Activated CD4-positive, alpha-beta T cell treated with anti-CD3 and anti-CD28 coated beads, Interleukin-10, Interleukin-2, amounts not matched to agents 100 ng/mL and 50 ng/mL, durations not matched to agents 16 hours and 8 hours (primary cell): Measurements from ENCODE around the gene APBB2.
A peak's percentile ranks its signal among the peaks of the same experiment; 100 is the strongest.

Experiments
- DNase-seq: peaks from one replicate; pipeline ENCODE4 v3.0.0-alpha.2; 2020

Gene APBB2

DNA sequence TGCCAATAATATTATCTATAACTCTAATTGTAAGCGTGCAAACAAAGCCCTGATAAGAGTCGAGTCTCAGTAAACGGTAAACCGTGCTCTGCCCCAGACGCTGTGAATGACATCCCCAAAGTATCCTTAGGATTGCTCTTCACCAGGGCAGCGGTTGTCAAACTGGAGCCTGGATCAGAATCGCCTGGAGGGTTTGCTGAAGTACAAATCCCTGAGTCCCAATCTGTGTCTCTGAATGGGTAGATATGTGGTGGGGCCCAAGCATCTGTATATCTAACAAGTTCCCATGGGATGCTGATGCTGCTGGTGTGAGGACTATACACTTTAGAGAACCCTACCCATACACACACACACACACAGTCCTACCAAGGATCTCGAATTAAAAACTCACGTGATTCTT, 813 bp upstream of the APBB2 start:
- no peak for DNase-seq

DNA sequence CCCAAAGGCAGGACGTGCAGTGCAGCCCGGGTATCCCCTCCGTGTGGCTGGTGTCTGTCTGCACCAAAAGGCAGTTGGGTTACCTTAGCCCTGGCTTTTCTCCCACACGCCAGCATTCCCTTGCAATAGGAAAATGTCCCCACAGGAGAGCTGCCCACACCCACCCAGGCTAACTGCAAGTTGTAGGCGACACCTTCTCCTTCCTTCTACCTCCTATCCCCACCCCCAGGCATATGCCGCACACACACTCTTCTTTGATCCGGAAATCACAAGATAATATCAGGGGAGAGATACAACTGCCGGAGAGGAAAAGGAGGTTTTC, 444 bp upstream of the APBB2 start:
- no peak for DNase-seq

DNA sequence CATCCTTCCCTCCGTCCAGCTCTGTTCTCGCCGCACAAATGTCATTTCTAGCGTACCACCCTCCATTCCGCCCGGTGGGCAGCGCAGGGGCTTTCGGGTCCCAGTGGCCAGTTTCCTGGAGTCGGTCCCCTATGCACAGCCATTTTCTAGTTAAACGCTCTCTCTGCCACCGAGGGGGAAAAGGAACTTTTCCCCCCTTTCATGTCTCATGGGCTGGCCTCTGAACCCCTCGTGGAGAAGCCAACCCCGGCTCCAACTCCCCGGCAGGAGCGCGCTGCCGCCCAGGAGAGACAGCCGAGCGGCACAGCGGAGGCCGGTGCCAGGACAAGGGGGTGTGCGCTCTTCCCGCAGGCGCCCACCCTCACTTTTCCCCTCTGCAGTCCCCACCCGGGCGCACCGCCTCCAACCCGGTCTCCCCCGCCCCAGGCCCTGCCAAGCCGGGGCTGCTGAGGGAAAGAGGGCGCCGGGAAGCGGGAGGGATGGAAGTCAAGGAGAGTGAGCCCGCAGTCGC, 662 bp downstream of the APBB2 start:
- DNase-seq = no peak

DNA sequence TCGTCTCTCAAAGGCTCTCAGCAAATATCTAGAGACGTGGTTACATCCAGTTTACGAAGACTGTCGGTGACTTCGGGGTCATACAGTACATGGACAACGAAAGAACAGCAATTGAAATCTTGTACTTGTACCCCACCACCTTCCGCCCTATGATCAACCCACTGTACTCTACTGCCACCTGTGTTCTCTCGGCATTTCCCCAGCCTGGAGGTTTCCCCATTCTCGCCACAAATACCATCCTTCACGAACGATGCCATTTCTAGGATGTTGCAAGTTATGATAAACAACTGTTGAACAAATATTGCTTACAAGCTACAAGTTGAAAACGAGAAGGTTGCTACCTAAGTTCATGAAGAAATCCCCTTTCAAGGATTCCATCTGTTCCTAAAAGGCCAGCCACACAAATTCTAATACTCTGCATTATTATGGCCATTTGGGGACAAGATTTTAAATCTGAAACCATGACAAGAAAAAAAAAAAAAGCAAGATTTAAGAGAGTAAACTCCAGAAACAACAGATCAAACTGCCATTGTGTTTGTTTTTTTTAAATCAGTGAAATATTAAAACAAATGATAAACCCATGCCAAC, 1.6 kb downstream of the APBB2 start:
- DNase-seq = peak; percentile 37

DNA sequence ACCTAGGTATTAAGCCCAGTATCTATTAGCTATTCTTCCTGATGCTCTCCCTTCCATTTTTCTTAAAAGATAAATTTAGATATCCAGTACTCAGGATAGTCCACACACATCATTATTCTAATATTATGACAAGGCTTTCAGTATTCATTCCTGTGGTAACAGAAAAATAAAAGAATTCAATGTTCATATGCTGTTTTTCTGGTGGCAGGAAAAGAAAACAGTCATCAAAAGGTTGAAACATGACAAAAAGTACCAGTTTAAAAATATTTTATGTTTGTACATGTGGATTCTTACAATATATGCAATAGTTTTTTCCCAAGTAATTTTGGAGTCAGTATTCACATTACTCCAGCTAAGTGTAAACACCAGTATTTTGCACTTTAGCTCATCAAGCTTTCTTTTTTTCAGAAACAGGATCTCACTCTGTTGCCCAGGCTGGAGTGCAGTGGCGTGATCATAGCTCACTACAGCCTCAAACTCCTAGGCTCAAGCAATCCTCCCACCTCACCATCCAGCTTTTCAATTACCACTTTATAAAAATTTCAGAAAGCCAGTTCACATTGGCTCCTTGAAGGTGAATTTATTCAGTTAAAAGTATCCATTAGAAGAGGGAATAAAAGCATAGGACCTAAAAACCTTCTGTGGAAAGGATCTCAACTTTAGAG, 2.3 kb downstream of the APBB2 start:
- DNase-seq = no peak

DNA sequence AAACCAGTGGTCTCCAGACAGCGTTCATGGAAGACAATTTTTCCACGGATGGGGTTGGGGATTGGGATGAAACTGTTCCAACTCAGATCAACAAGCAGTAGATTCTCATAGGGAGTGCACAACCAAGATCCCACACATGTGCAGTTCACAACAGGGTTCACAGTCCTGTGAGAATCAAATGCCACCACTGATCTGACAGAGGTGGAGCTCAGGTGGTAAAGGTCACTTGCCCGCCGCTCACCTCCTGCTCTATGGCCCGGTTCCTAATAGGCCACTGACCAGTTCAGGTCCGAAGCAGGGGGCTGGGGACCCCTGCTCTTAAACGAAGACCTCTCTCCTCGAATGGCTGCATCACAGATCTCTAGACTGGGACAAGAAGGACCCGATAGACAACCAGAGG, 4.4 kb downstream of the APBB2 start:
- no peak for DNase-seq

DNA sequence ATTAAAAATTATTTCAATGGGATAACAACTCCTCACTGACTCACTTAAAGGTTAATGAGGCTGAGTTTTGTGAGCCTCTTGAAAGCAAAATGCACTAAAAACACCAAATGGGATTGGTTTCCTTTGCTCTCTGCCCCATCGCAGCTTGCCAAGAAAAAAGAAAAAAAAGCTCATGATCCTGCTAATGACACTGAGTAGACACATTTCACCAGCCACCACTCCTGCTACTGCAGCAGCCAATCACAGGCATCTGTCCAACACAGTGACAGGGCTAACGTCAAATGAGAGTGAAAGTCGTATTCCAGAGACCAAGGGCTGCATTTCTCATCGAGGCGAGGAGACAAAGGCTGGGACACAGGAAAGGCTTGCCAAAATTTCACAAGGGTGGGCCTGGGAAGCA, 5.2 kb downstream of the APBB2 start:
- DNase-seq = no peak

DNA sequence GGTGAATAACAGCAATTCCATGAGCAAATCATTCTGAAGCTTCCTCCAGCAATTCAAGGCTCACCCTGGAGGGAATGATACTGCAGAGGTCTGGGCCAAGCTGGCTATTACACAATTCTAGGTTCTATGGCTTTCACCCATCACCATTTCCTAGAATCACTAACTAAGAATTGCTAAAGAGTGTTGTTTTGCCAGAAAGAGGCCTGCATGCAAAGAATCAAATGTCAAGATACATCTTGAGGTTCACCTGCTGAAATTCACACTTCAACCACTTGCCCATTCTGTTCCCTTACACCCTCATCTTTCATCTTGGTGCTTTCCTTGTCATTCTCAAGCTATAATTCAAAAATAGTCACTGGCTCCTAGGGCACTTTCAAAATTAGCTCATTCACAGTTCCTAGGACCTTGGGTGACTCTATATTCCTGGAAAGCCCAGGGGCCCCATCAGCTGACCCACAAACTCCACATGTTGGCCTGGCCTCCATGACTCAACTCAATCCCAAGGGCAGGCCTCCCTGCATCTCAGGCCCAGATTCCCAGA, 7.0 kb downstream of the APBB2 start:
- peak; percentile 59 for DNase-seq

DNA sequence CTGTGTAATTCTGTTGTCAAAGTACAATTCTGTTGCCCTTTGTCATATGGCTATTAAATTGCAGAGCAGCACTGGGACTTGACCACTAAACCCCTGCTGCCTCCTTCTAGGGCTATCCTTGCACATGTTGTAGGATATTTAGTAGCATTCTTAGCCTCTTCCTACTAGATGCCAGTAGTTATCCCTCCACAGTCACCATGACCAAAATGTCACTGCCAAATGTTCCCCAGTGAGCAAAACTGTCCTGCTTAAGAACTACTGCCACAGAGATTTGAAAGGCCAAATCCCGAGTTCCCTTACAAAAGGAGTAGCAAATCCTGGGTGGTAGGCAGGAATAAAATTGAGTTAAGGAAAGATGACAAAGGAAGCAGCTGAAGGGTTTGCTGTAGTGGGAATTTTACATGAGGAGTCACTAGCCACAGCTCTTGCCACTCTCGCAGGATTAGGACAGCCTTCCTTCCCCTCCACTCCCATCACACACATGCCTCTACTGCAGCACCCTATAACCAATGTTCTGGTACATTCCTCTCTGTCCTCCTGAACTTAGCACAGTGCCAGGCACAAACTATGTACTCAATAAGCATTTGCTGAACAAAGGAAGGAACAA, 8.4 kb downstream of the APBB2 start:
- no peak for DNase-seq

DNA sequence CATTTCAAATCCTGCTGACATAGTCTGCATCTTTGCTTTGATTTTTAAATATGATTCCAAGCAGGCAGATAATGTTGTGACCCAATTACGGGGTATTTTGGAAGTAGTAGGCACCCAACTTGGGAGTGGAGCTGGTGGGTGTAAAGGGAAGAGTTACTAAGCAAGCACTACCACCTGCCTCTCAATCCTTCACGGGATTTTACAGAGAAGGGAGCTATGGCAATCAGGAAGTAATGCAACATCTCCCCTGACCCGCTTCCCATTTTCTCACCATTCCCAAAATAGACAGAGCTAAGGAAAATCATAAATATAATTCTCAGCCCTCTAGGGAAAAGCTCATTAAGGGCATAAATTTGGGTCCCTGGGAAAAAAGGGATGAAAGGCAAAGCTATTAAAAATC, 9.2 kb downstream of the APBB2 start:
- DNase-seq = no peak

DNA sequence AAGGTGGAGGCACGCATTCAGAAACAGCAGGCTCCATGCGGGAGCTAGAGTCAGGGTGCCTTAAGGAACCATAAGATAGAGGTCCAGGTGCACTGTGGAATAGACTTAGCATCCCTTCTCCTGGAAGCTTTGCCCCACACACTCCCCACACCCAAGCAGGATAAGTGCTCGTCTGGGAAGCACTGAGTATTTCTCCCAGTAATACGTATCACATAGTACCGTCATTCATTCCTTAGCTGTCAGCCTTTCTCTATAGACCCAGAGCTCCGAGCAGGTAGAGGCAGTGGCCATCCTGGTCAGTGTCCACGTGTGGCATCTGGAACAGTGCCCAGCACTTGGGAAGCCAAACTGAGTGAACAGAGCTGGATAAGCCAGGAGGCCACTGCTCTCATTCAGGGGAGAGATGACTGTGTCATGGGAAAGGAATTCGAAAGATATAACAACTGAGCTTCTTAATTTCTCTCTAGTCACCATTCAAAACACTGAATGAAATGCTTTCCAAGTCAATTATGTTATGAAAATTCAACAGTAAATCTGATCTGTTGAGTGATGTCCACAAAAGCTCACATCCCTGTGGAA, 9.9 kb downstream of the APBB2 start:
- DNase-seq = no peak

DNA sequence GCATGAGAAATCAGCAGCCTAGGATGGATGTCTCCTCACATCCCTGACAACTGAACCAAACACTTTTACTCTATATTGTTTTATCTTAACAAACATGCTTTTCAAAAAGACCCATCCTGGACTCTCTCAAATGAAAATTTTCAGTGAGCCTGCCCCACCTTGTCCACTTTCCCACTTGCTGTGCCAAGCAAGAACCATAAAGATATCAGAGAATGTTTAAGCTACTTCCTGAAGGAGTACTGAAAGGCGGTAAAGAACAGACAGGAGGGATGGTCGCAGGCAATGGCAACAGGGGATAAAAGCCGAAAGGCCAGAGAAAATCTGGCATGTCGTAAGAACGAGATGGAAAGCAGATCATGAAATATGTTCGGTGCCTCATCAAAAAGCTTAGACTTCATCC, 10.5 kb downstream of the APBB2 start:
- DNase-seq = no peak

DNA sequence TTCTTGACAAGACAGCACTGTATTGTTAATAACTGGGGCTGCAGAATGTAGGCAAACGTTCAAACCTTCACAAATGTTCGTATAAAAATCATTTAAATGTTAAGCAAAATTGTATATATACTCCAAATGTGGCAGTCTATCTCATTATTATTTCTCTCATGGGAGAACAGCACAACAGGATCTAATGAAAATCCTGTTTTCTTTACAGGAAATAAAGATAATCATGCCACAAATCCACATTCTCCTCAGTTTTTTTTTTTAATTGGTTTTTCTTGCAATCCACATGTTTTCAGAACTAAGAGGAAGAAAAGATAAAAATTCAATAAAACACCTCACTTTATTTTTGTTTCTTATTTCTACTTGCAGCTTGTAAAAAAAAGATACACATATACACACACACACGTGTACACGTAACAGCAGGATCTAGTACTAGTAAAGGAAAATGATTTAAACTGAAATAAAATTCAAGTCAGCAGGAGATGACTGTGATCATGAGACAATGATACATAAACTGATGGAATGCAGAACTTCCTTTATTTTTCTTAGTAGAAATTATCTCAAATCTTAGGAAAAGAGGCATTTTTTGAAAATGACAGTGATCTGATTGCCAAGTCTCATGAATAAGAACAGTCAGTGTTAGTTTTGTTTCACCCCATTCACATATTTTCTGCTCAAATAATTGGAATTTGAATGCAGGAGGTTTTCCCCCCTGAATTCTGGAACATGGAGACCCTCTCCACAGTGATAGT, 11.3 kb downstream of the APBB2 start:
- no peak for DNase-seq

DNA sequence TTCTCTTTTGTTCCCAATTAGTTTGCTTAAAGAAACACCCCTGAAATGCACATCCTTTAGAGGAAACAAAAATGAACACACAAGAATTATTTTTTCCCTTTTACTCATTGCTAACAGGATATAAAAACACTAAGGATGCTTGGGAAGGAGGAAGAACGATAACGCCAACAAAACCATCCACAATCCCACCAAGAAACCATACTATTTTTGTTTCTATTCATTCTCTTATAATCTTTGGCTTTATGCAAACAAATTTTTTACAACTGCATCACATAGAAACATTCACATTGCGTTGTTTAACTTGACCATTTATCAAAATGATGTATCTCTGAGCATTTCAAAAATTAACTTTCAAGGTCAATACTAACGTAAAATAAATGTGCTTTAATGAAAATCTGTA, 12.0 kb downstream of the APBB2 start:
- no peak for DNase-seq

DNA sequence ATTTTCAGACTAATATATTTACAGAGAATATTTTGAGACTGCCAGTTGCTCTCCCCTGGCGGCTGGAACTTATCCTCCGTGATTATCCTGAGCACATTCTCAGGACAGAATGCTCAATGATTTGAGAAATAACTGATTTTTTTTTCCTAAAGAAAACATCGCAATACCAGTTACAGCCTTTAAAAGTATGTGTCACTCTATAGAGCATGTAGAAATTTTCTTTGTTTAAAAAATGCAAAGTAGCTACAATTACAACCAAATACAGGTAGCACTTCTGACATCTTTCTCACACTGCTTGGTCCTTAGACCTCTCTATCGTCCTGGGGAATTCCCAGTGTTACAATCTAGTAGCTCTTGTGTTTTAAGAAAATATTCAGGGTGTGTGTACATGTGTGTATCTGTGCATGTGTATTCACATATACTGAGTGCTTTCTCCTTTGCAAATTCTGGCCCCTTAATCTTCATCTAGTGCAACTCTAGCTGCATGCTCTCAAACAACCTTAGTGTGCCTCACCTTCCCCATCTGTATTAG, 13.8 kb downstream of the APBB2 start:
- no peak for DNase-seq

DNA sequence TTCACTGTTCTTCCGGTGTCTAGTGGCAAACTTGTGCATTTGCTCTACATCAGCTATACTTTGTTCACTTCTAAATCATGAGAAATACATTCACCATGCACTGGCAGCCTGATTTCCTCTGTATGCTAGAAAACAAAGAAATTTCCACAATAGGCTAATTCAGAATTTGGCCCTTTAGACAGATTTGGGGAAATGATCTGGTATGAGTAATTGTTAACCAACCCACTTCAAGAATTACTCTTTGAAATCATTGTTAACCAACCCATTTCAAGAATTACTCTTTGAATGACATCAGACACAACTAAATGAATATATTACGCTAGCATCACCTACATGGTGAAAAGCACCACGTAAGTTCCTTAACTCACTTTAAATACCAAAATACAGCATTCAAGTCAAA, 14.6 kb downstream of the APBB2 start:
- peak; percentile 18 for DNase-seq

DNA sequence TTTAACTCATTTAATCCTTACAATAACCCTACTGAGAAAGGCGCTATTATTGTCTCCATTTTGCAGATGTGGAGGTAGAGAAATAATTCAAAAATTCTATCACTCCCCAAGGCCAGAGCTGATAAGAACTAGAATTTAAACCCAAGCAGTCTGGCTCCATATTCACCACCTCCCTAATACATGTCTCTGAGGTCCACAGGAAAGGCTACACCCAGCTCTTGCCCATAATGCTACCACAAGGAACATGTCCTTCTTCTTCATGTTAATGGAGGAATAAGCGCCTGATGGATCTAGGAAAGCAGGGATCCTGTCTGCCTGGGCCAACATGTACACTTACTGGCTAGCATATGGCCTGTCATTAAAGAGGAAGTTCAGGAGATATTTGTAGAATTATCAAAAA, 16.3 kb downstream of the APBB2 start:
- no peak for DNase-seq

DNA sequence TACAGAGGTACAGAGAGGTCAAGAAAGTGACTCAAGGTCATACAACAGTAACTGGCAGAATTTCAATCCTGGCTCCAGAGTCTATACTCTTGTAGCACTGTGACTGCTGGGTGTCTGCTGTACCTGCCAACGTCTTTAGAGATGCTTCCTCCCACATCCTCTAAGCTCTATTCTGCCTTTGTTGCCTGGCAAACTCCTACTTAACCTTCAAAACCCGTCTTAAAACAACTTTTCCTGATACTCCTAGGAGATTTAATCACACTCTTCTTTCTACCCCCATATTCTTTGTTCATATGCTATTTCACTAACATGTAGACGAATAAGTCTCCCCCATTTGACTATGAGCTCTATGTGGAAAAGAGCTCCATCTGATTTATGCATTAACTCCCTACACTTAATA, 16.8 kb downstream of the APBB2 start:
- no peak for DNase-seq

DNA sequence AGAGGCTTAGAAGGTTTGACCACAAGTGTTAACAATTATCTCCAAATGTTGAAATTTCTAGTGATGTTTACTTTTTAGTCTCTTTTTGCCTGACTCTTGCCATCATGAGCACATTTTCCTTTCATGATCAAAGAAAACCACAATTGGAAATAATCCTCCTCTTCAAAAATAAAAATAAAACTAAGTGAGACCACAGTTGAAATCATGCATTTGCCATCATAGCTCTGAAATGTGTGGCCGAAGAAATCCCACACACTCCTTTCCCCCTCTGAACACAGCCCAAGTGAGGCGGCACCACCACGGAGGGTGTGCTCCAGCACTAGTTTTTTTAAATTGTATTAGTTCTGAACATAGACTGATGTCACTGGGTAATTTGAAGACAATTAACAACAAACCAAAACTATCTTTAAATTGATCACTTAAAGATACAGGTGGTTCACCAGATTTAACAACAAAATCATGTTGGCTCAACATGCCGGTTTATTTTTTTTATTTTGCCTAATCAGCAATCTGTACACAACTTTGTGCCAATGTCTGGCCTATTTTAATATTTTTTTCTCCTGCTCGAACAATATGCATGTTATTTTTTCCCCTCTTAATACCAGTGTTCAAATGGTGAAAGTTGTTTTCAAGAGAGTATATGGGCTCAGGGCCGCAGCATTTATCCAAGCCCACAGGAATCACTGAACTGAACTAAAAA, 17.6 kb downstream of the APBB2 start:
- no peak for DNase-seq

DNA sequence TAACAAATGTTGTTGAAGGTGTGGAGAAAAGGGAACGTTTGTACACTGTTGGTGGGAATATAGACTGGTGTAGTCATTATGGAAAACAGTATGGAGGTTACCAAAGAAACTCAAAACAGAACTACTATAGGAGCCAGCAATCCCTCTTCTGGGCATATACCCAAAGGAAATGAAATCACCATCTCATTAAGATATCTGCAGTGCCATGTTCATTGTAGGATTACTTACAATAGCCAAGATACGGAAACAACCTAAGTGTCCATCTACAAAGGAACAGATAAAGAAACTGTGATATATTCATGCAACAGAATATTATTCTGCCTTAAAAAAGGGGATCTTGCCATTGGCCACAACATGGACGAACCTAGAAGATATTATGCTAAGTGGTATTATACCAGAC, 22.2 kb downstream of the APBB2 start:
- no peak for DNase-seq

DNA sequence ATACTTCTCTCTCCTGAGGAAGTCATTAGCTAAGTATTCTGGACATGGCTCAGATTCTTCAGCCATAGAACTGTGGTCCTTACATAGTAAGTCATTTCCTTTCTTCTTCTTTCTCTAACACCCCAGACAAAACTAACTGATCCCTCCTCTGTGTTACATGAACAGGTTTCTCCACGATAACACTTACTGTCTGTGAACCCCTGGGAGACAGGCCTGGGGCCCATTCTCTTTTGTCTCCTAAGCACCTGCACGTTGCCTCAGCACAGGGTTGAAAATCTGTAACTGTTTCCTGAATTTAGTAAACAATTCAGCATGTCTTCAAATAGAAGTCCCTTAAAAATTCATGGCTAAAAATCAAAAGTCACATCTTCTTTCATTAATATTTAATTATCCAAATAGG, 24.7 kb downstream of the APBB2 start:
- no peak for DNase-seq

DNA sequence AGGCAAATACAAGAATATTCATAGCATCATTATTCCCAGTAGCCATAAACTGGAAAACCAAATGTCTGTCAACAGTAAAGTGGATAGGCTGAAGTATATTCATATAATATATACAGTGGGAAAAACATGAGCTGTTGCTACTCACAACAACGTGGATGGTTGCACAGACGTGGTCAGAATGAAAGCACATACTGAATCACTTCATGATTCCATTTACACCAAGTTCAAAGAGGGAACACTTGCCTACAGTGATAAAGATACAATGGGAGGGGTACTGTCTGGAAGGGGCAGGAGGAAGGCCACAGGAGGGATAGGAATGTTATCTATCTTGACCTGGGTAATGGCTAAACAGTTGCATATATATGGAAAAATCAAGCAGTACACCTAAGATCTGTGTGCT, 25.3 kb downstream of the APBB2 start:
- peak; percentile 4 for DNase-seq
